K562 (cell line): ENCODE data around the gene DNAJB12. TPM values are rescaled to one million over a fixed set of nuclear protein-coding genes. Genes with fewer than 3 reads are reported as not detected.

Experiments used
- ATAC-seq: fragments of 200-7000 bp; cut with Tn5 transposase; 3 replicates; pipeline ENCODE4 v1.9.1; 2020; ENCODE audit warnings: moderate library complexity
- BruUV-seq: library from RNA; stranded (reverse); fragments of 400-500 nt; replicated peaks from 2 replicates; lab custom pipeline; 2021; lab: Mats Ljungman, UMichigan
- CTCF ChIA-PET: fragments of 300-600 bp; formaldehyde crosslinking; extraction: SDS; loops from one replicate; lab custom pipeline; 2021; ENCODE audit warnings: low intra/inter-chr PET ratio; lab: Yijun Ruan, JAX
- POLR2A ChIA-PET: fragments of 300-600, 350-650 bp; sonication (Branson Sonifier 250); formaldehyde crosslinking; extraction: SDS; loops from one replicate; lab custom pipeline; 2021; ENCODE audit warnings: antibody characterized with exemption, inconsistent platforms; lab: Yijun Ruan, JAX
- DNase-seq, 4 experiments: peaks; one replicate each; pipeline versions ENCODE4 v3.0.0 to v3.0.0-alpha.2; 2011 to 2018; ENCODE audit warnings: low spot score in 3 of 4, mixed read lengths in 3 of 4; ENCODE audit errors: extremely low read depth in 1 of 4
- FAIRE-seq: peaks from 2 replicates; lab custom pipeline; 2011; peaks lifted over from hg19 to GRCh38; lab: Jason Lieb, UNC
- H2AFZ ChIP-seq: 2 replicates; pipeline ENCODE4 v1.6.0; 2011; ENCODE audit warnings: low read depth, low read length, control low read depth, inconsistent platforms
- H3K27ac ChIP-seq: fragments of 200-600 bp; 3 replicates; pipeline ENCODE4 v1.8.0; 2011; ENCODE audit warnings: low read depth, mild to moderate bottlenecking, control low read depth, inconsistent platforms, low read length, moderate library complexity, mixed read lengths; ENCODE audit errors: extremely low read depth
- H3K27me3 ChIP-seq, 2 experiments: fragments of 300-600 bp in 1 of 2; 2 replicates in 1 of 2; 3 replicates in 1 of 2; pipeline versions ENCODE4 v1.6.0 to v1.8.0; 2011; ENCODE audit warnings: inconsistent platforms in 2 of 2, low read length in 2 of 2, mild to moderate bottlenecking in 1 of 2, mixed read lengths in 1 of 2, moderate library complexity in 1 of 2; ENCODE audit not compliant: control insufficient read depth in 2 of 2, insufficient read depth in 2 of 2
- H3K36me3 ChIP-seq: fragments of 300-600 bp; 3 replicates; pipeline ENCODE4 v1.8.0; 2011; ENCODE audit warnings: mild to moderate bottlenecking, low read length, inconsistent platforms; ENCODE audit not compliant: control insufficient read depth, insufficient read depth
- H3K4me1 ChIP-seq, 2 experiments: fragments of 200-600 bp in 1 of 2; replicated peaks in 1 of 2; 2 replicates in 1 of 2; 3 replicates in 1 of 2; pipeline versions ENCODE4 v1.5.1 to v1.8.0; 2011; ENCODE audit warnings: inconsistent platforms in 2 of 2, low read length in 2 of 2, mild to moderate bottlenecking in 1 of 2, mixed read lengths in 1 of 2, moderate library complexity in 1 of 2; ENCODE audit not compliant: control insufficient read depth in 2 of 2, insufficient read depth in 2 of 2
- H3K4me2 ChIP-seq: 2 replicates; pipeline ENCODE4 v1.6.1; 2011; ENCODE audit warnings: low read length, control low read depth, inconsistent platforms, mixed read lengths; ENCODE audit not compliant: insufficient read depth
- H3K4me3 ChIP-seq: fragments of 200-600 bp; sonication (generic), shearing (Covaris generic); 2 replicates; pipeline ENCODE4 v1.5.1; 2016; ENCODE audit warnings: control low read depth, inconsistent platforms
- H3K79me2 ChIP-seq: fragments of 200-600 bp; 3 replicates; pipeline ENCODE4 v1.8.0; 2011; ENCODE audit warnings: low read length, inconsistent platforms; ENCODE audit not compliant: control insufficient read depth, insufficient read depth
- H3K9ac ChIP-seq, 2 experiments: 2 replicates each; pipeline versions ENCODE4 v1.6.0 to v1.6.1; 2011; ENCODE audit warnings: low read depth in 2 of 2, low read length in 2 of 2, control low read depth in 1 of 2, inconsistent platforms in 1 of 2, mild to moderate bottlenecking in 1 of 2, mixed read lengths in 1 of 2; ENCODE audit not compliant: insufficient read depth in 1 of 2
- H3K9me1 ChIP-seq: one replicate; pipeline ENCODE4 v1.6.0; 2011; ENCODE audit warnings: inconsistent platforms, mild to moderate bottlenecking, low read length, moderate library complexity; ENCODE audit not compliant: control insufficient read depth, insufficient read depth
- H3K9me3 ChIP-seq: replicated peaks from 2 replicates; pipeline ENCODE4 v1.5.1; 2011; ENCODE audit warnings: low read depth, low read length, inconsistent platforms; ENCODE audit not compliant: control insufficient read depth, insufficient read depth
- H4K20me1 ChIP-seq: replicated peaks from 2 replicates; pipeline ENCODE4 v1.6.1; 2011; ENCODE audit warnings: low read length, inconsistent platforms, mixed read lengths; ENCODE audit not compliant: control insufficient read depth, insufficient read depth
- BRD9 ChIP-seq: fragments of 450-650 bp; IDR thresholded peaks from 2 replicates; pipeline ENCODE4 v1.6.1; 2018; ENCODE audit warnings: low read depth; ENCODE audit not compliant: partially characterized antibody
- ERF ChIP-seq: fragments of 450-650 bp; formaldehyde crosslinking; IDR thresholded peaks from 2 replicates; pipeline ENCODE4 v1.4.0; 2020; ENCODE audit warnings: mild to moderate bottlenecking, mixed read lengths
- HOMEZ ChIP-seq: fragments of 250-450 bp; sonication (Bioruptor Pico); IDR thresholded peaks from 2 replicates; pipeline ENCODE4 v1.4.0; 2020; ENCODE audit warnings: mild to moderate bottlenecking, moderate library complexity
- MEIS2 ChIP-seq: fragments of 450-650 bp; IDR thresholded peaks from 2 replicates; pipeline ENCODE4 v1.6.1; 2014; ENCODE audit warnings: mild to moderate bottlenecking; ENCODE audit not compliant: partially characterized antibody
- PBX2 ChIP-seq, 2 experiments: IDR thresholded peaks in 1 of 2; conservative IDR thresholded peaks in 1 of 2; 2 replicates each; pipeline ENCODE4 v1.6.1; 2016; ENCODE audit warnings: low read depth in 2 of 2, mild to moderate bottlenecking in 1 of 2, missing compliant biosample characterization in 1 of 2, missing genetic modification characterization in 1 of 2, moderate library complexity in 1 of 2
- TBP ChIP-seq: optimal IDR thresholded peaks from 2 replicates; pipeline ENCODE3; 2011; ENCODE audit warnings: low read depth, low read length, improper control_type of control experiment
- THRA ChIP-seq: fragments of 450-650 bp; IDR thresholded peaks from 2 replicates; pipeline ENCODE4 v1.6.1; 2017; ENCODE audit warnings: mild to moderate bottlenecking, moderate library complexity
- ZEB2 ChIP-seq: fragments of 450-650 bp; IDR thresholded peaks from 2 replicates; pipeline ENCODE4 v1.6.1; 2016
- WGBS: fragments of 100-300 bp; shearing (Covaris generic); methylation state at CpG from one replicate; pipeline ENCODE4 v1.1.6; 2016; ENCODE audit warnings: low coverage, mixed read lengths; ENCODE audit not compliant: insufficient coverage; ENCODE audit errors: missing lambda C conversion rate; 5-methylcytosine and 5-hydroxymethylcytosine counted together
- in situ Hi-C: fragments of 300-500 bp; cut with MboI; formaldehyde crosslinking; loops from 4 replicates; pipeline ENCODE4 v1.15.0; 2018; ENCODE audit warnings: inconsistent platforms, mixed read lengths
- intact Hi-C: fragments of 100-400 bp; cut with micrococcal nuclease; formaldehyde crosslinking; loops from 2 replicates; pipeline ENCODE4 v1.14.2; 2022
- polyA plus RNA-seq, 8 experiments: library from polyadenylated mRNA; depleted of rRNA in 4 of 8; stranded (reverse) in 5 of 8; unstranded in 3 of 8; fragments of >200 nt; fragmentation: Nextera tagmentation in 2 of 8; fragmentation: Illumina TruSeq in 1 of 8; extraction: Ambion mirVana in 2 of 8; extraction: Trizol in 1 of 8; gene quantifications; 2 replicates each; pipeline versions ENCODE4 v1.2.1 to v1.2.3, GENCODE V29; 2011 to 2014; ENCODE audit warnings: inconsistent platforms in 1 of 8, missing spikeins in 1 of 8
- total RNA-seq, 7 experiments: library from RNA; depleted of rRNA in 6 of 7; stranded (reverse); fragments of >200 nt in 6 of 7; fragmentation: Illumina TruSeq in 2 of 7; extraction: Trizol in 2 of 7; gene quantifications; 2 replicates each; pipeline versions ENCODE4 v1.2.1 to v1.2.3, GENCODE V29; 2011 to 2021; ENCODE audit warnings: low replicate concordance in 1 of 7

DNAJB12 gene
- total and polyA plus RNA-seq, 9 of the 15 experiments (the other 6 are each of a cell fraction or from before 2014, with no cell fraction given): 3.5 to 31.5 (median 20.3) TPM

- 97% methylated on average over 7 of the region's 7 CpGs for WGBS
- H2AFZ ChIP-seq: no peak overlapping the region
- in situ Hi-C loops: no loop called here
- ATAC-seq: no peak
- H3K27ac ChIP-seq: no peak overlapping the region; the same call in 2 of the 3 replicates
- no peaks in the 10 kb centered on the region for H3K9me3 ChIP-seq
- no peaks in the 10 kb centered on the region for H4K20me1 ChIP-seq
- TF ChIP-seq BRD9 (no peak), HOMEZ (CRISPR knock-in tag) (no peak), THRA (no peak), PBX2 (CRISPR knock-in tag; IDR thresholded peaks at IDR 0.05; ENCODE audit: low read depth) (no peak), PBX2 (tag; conservative IDR thresholded peaks at IDR 0.05; ENCODE audit: low read depth) (peak; percentile 22; the same call in 1 of the 2 replicates), ERF (CRISPR knock-in tag) (no peak), TBP (no peak), MEIS2 (peak; percentile 17), ZEB2 (no peak)
- no peaks in the 10 kb centered on the region for H3K9me1 ChIP-seq
- H3K4me1 ChIP-seq: peaks cover 33 to 54% of the 10 kb centered on the region in 2 experiments
- BruUV-seq: no TSS peak
- no peak overlapping the region for H3K9ac ChIP-seq
- POLR2A ChIA-PET: interaction anchor here (1.3 kb wide), 1 partner anchor 11 kb away, joined by 7 read pairs; no protein-coding TSS in a partner anchor
- H3K36me3 ChIP-seq: no peaks in the 10 kb centered on the region
- CTCF ChIA-PET: no interaction called here
- intact Hi-C loops: no loop called here
- no peak for FAIRE-seq
- no peak overlapping the region for H3K4me3 ChIP-seq
- DNase-seq: no peak
- no peaks in the 10 kb centered on the region for H3K27me3 ChIP-seq
- H3K4me2 ChIP-seq: no peak overlapping the region
- no peaks in the 10 kb centered on the region for H3K79me2 ChIP-seq
Measured at GRCh38 chr10:72314263-72314662, 40.5 kb downstream of the DNAJB12 start.
